HG02678 (cell line): ENCODE data around the gene ANO3.
A peak's percentile ranks its signal among the peaks of the same experiment; 100 is the strongest.
"Not testable (repeated sequence)": the region's sequence is repeated elsewhere in the genome, so short reads cannot be mapped to it uniquely, and the experiment has no call there.

ENCODE experiments used
- ATAC-seq: cut with Tn5 transposase; IDR thresholded peaks from one replicate; pipeline ENCODE4 v1.9.1; 2021; ENCODE audit warnings: mild to moderate bottlenecking, moderate library complexity; ENCODE audit not compliant: unreplicated experiment

ANO3 gene

DNA sequence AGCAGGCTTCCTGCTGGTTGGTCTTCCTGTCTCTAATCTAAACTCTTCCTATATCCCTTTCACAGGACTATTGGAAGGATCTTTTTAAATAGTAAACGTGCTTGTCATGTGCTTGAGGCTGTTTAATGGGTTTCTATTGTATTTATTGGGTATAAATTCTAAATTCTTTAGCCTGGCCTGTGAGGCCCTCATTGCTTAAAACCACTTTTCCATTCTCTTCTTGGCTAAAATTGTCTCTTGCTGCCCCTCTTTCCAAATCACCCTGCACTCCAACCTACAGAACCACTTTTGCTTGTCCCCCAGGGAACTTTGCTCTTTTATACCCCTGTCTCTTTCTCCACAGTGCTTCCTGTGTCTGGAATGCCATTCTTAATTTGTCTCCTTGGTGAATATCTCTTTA lies 286.5 kb downstream of the ANO3 start:
- no peak for ATAC-seq

DNA sequence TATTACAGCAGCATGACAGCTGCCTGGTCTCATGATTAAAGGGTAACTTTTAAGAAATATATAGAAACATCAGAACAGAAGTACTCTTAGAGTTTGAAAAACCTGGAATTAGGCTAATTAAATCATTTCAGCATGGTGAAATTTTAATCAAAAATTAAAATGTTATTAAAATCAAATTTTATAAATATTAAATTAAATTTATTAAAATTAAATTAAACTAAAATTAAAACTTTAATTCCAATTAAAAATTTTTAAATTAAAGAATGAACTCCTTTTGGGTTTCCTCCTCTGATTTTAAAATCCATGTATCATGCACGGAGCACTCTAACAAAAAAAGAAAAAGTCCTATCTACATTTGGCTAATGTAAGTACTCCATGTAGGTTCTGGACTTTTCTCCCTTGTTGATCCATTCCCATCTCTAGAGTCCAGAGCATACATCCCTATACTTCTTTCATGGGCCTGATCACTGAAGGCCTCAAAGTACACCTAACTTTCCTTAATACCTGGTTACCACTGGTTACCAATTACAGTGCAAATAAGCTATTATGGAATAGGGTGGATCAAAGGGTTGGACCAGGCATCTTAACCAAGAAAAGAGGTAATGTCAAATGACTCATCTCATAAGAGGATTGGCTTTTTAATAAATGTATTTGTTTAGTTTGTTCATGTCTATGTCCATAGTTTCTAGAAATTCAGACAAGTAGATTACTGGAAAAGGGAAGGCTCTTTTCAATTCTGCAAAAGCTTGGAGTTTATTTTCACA lies 288.5 kb downstream of the ANO3 start:
- ATAC-seq, result no peak

DNA sequence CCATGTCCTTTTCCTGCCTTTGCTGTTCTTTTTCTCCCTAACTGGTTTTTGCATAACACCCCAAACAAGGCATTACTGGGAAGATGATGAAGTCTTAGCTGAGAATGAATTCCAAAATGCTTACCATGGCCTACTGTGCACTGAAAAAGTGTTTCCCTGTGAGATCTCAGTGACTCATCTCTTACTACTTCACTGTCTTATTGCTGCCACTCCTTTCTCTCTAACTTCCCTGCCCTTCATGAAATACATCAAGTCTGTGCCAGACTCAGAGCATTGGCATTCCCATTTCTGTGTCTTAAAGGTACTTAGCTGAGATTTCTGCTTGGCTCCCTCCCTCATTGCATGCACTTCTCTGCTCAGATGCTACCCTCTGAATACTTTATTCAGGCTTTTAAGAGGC lies 289.2 kb downstream of the ANO3 start:
- no peak for ATAC-seq

DNA sequence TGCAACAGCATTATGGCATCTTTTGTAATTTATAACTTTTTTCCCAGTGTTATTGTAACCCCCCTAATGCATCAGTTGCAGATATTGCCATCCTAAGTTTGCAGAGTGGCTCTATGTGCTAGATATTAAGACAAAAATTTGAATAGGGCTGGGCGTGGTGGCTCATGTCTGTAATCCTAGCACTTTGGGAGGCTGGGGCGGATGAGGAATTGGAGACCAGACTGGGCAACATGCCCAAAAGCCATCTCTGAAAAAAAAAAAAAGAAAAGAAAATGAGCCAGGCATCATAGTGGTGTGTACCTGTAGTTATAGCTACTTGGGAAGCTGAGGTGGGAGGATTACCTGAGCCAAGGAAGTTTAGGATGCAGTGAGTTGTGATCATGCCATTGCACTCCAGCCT lies 290.3 kb downstream of the ANO3 start:
- no peak for ATAC-seq

DNA sequence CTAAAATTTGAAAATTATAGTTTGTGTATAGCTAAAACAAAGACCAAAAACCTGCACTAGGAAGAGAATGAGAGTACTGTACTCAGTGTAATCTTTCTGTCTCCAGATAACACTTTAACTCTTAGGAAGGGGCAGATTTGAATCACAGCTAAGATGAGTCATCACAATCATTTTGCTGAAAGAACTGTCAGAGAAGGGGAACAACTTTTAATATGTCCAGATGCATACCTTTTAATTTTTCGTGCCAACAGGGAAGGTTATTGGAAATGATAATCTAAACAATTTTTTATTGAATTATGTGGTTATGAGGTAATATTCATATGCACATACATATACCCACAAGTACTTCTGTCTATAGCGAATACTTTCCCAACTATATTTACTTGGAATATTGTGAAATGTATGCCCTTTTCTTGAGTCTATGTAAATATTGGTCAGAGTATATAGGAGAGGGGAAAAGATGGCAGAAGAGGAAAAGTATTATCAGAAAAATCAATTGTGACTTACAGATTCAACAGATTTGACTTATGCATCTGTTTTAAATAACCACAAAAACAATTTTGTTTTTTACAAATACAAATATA lies 291.2 kb downstream of the ANO3 start:
- no peak for ATAC-seq

DNA sequence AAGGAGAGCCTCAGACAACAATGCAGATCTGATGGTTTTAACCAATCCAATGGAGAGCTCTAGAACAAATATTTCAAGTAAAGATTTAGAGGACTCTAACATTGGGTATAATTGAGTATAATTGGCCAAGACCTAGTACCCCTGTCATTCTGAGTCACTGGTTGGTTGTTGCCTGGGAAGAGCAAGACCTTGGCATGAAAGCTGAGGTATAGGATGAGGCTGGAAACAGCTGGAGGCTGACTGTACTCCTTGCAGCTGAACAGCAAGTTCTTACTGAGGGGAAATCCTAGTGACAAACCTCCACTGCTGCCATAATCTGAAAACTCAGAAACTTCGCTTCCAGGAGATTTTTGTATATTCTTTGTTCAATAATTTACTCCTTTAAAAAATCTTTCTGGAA lies 294.4 kb downstream of the ANO3 start:
- ATAC-seq, result no peak

DNA sequence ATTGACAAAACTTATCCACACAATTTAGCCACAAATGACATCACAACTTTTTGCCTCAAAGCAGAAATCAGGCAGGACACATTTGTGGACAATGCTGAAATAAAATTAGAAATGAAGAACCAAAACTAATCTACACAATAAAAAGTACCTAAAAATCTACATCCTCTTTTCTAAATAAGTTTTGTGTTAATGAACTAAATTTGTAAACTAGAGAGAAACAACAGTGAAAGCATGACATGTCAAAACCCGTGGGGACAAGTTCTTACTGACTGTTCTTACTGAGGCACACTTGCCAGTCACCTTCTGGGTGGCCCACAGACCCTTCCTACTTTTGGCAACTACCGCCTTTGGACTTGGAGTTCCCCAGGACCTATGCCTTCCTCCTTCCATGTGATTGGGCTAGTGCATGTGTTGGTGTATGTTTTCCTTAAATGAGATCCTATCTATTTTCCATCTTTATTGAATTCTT lies 300.8 kb downstream of the ANO3 start:
- ATAC-seq, result no peak

DNA sequence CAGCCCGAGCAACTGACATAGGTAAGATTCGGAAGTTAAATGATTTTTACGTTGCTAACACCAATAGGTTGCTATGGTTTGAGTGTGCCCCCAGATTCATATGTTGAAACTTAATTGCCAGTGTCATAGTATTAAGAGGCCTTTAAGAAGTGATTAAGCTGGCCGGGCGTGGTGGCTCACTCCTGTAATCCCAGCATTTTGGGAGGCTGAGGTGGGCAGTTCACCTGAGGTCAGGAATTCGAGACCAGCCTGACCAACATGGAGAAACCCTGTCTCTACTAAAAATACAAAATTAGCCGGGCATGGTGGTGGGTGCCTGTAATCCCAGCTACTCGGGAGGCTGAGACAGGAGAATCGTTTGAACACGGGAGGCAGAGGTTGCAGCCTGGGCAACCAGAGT lies 311.4 kb downstream of the ANO3 start:
- ATAC-seq, result not testable (repeated sequence)

DNA sequence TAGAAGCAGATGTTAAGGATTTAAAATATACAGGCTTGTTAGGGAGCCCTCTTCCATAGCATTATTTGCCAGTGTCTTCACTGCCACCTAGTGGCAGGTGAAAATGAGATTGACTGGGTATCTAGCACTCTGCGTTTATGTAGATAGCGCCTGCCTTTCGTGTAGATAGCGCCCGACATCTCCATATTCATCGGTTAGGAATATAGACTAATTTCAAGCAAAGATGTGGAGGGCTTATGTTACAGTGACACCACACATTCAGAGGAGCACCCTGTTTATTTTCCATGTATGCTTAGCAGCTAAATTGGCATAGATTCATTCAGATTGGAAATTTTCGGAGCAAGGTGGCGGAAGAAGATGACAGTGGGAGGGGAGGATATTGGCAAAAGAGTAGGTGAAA lies 318.0 kb downstream of the ANO3 start:
- ATAC-seq, result peak; percentile 94

DNA sequence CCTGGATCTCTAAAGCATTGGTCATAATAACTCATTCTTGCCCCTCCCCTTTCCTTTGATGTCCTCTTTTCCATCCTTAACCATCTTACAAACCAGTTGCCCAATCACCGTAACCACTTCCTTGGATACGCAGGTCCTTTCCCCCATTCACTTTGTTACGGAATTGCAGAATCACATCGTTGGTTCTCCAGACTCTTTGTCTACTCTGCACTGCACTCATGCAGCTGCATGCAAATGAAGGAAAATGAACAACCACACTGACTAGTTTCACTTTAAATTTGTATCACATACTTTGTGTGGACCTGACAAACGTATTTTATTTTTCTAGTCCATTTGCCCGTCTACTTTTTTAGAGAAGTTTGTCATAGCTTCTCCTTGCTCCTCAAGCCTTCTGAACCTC lies 320.0 kb downstream of the ANO3 start:
- no peak for ATAC-seq

DNA sequence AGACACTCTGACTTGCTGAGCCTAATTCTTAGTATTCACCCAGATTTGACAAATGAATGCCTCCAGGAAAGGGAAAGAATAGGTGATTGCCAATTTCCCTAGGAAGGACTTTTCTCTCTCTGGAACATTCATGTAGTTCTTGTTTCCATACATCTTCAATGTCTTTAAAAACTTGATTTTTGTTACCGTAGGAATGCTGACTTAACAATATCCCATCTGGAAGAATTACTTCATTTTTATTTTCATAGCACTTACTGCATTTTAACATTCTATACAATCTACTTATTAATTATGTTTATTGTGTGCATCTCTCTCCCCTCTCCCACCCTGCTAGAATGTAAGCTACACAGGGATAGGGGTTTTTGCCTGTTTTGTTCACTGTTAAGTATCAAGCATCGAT lies 323.4 kb downstream of the ANO3 start:
- no peak for ATAC-seq

DNA sequence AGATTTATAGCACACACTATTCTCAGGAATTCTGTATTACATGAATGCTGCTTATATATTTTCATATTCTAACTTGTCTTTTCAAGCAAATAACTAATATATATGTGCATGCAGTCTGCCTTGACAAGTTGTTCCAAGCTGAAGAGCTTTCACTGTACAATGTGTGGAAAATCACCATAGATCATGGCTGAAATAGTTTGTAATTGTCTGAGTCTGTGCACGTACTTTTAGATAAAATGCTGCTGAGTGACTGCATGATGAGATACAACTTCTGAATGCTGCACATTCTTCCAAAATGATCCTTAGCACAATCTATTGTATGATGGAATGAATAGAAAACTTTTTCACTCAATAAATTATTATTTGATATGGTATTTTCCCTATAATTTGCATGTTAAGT lies 331.0 kb downstream of the ANO3 start:
- ATAC-seq, result no peak

DNA sequence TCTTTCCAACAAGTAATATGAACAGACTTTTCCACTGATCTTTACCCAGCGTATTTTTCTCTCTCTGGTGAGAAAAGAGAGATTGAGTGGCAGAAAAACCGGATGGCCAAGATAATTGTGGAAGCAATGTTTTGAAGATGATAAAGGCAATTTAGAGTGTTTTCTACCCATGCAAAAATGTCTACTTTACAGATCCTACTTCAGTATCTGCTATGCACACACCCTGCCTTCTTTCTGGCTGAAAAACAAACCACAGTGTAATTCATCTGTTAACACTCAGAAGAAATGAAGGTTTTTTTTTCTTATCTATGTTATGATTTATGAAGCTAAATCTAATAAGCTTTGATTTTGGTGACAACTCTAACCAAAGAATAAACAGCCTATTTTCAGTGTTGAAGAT lies 333.1 kb downstream of the ANO3 start:
- no peak for ATAC-seq

DNA sequence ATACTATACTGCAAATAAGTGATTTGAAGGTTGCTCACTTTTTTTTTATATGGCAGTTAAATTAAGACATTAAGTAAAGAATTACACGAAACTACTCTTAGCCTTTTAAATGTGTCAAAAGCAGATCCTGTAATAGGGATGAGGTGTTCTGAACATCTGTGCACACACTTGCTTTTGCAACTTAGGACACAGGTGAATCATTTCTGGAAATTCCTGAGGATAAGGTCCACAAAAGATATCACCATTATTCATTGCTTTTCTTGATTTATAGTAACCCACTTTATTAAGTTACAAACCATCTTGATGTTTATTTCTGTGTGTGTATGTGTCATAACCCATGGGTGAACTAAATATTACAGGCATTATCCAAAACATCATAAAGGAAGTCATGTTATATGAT lies 334.0 kb downstream of the ANO3 start:
- ATAC-seq, result no peak

DNA sequence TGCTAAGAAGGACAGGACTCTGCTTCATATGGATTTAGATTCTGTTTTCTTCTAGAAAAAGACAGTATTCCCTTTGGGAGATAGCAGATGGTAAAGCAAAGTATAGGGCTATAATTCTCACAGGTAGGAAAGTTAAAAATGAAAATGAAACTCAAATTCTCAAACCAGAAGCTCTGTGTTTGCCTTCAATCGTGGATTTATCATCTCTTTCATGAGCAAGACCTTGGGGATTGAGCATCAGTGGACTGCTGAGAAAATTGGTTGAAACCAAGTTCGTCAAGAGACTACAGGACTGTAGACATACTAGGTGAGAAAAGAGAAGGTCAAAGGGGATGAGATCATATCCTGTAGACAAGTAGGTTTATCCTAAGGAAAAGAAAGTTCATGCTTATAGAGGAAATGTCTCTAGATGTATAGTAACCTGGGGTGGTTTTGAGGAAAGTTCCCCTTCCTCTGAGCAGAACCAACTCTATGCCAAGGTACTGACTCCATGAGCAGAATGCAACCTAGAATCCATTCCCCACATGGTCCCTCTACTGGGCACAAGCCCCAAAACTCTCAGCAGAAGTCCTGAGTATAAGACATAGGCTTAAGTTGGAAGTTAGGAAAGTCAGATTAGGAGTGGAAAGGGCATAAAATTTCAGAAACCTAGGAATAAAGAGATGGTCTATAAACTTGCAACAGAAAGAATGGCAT lies 343.5 kb downstream of the ANO3 start:
- no peak for ATAC-seq

DNA sequence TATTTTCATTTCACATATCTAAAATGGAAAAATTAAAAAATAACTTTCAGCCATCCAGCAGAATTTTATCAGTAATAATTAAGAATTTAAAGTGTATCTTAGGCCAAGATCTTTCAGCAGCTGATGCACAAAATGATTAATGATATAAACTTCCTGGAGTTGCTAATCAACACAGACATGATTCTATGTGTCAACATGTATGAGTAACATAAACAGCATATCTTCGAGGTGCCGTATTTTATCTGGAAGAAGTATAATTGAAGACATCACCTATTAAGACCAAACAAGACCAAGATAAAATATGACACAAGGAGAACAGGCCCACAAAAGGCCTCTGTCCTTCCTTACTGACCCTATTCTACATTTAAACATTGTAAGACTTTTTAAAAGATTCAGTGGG lies 344.7 kb downstream of the ANO3 start:
- no peak for ATAC-seq

DNA sequence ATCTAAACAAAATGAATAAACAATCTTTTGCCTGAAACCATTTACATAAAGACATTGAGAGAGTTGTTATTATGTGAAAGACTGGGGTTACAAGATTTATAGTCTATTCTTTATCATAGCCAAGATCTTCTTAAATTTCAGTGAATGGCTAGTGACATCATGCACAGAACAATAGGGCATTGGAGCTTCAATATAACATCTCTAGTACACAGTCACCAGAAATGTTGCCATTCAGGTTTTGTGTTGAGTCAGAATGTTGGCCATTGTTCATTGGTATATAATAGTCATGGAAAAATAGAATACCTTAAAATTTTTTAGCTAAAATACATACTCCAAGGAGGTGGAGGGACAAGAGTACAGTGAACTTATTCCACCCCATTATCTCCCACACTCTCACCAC lies 345.6 kb downstream of the ANO3 start:
- ATAC-seq, result no peak

DNA sequence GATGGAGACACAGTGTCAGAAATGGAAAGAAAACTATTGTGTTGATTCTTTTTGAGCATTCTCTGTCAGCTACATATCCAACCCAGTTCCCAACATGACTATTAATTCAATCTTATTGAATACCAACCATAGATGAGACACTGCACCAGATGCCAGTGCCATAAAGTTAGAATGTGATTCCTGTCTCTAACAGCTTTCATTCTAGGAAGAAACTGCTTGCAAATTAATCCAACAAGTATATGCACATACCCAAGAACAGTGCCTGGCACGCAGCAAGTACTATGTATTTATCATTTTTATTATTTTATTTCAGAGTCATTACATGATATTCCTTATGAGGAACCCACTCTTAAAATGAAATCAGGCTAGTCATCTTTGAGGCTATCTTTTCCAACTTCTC lies 355.4 kb downstream of the ANO3 start:
- no peak for ATAC-seq

DNA sequence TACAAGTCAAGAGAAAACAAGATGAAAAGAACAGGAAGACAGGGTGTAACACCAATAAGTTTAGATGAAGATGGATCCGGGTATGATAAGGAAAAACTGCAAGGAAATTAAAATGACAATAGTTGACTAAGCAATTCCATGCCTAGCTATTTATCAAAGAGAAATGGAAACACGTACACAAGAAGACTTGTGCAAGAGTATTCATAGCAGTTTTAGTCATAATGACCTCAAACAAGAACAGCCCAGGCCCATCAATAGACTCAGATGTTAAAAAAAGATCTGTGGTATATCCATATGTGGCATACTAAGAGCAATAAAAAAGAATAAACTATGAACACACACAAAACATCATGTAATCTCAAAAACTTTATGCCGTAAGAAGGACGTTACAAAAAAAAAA lies 356.8 kb downstream of the ANO3 start:
- ATAC-seq, result no peak

DNA sequence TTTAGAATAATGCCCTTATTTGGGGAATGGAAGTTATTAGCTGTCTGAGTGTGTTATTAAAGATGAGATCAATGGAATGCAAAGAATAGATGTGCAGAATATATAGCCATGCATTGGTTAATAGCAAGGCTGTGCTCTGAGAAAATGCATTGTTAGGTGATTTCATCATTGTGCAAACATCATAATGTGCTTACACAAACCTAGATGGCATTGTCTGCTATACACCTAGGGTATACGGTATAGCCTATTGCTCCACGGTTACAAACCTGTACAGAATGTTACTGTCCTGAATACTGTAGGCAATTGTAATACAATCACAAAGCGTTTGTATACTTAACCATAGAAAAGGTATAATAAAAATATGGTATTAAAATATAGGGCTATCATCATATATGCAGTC lies 364.4 kb downstream of the ANO3 start:
- ATAC-seq, result no peak

DNA sequence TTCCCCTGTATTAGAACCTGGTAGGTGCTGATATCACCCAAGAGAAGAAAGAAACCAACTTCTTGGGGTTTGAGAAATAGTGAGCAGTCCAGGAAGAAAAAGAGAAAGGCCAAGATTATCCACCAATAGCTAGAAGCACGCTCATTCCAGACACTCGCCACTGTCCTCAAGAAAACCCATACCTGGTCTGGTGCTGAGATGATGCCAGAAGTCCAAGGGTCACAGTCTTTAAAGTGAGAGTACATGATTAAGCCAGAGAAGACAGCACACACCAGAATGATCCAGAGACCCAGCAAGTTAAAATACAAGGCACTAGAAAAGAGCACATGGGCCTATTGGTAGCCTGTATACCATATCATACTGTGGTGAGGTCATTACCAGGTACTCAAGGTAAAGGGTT lies 366.3 kb downstream of the ANO3 start:
- no peak for ATAC-seq

DNA sequence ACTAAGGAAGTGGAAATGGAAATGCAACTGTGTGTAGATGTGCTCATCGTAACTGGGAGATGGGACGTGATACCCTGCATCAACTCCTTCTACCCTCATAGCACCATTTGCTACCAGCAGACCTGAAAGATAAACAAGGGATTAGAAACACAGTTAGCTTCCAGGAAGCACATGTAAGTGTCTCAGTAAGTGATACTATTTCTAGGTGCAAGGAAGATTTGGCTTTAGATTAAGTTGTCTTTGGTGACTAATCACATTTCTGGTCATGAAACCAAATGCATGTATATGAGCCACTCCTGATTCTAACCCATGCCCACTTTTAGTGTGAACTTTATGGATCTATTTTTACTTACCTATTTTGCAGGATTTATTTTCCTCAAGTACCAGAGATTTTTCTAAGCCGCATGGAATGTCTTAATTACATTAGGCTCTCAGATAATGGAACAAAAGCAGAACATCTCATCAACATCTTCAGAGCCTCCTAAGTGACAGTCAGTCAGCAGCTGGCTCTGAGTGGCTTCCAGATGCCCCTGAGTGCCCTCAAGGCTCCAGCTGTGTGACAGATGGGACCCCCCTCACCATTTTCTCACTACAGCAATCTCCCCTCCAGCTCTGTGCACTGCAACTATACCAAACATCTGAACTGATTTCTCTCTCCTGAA lies 368.8 kb downstream of the ANO3 start:
- ATAC-seq, result no peak
